Heart left ventricle (tissue), 16 donors: ENCODE data around the gene PCDHGC4. TPM values are rescaled to one million over a fixed set of nuclear protein-coding genes. Genes with fewer than 3 reads are reported as not detected.
A peak's percentile ranks its signal among the peaks of the same experiment; 100 is the strongest.

Experiments
- ATAC-seq, 4 donors: fragments of 200-7000 bp; cut with Tn5 transposase; one replicate each; pipeline ENCODE4 v1.9.1; 2020 to 2022; ENCODE audit warnings: moderate library complexity in 4 of 4, mild to moderate bottlenecking in 3 of 4, moderate number of reproducible peaks in 1 of 4
- DNase-seq, 5 donors: peaks; one replicate each; pipeline ENCODE4 v3.0.0-alpha.2; 2020
- H3K27ac ChIP-seq, 12 donors: fragments of 200-600 bp; sonication (generic) in 4 of 12; one replicate each; pipeline versions ENCODE4 v1.5.0 to v1.8.0; 2016 to 2022; ENCODE audit warnings: mild to moderate bottlenecking in 2 of 12
- H3K27me3 ChIP-seq, 9 donors: fragments of 200-600 bp; sonication (generic) in 2 of 9; one replicate each; pipeline versions ENCODE4 v1.5.1 to v1.8.0; 2016 to 2022; ENCODE audit warnings: mild to moderate bottlenecking in 3 of 9
- H3K36me3 ChIP-seq, 9 donors: fragments of 200-600 bp; sonication (generic) in 2 of 9; one replicate each; pipeline versions ENCODE4 v1.5.0 to v1.8.0; 2018 to 2022; ENCODE audit warnings: mild to moderate bottlenecking in 2 of 9
- H3K4me1 ChIP-seq, 12 donors: fragments of 200-600 bp; sonication (generic) in 4 of 12; one replicate each; pipeline versions ENCODE4 v1.5.0 to v1.8.0; 2016 to 2022; ENCODE audit warnings: mild to moderate bottlenecking in 3 of 12
- H3K4me3 ChIP-seq, 12 donors: fragments of 200-600 bp; sonication (generic) in 4 of 12; one replicate each; pipeline versions ENCODE4 v1.5.0 to v1.8.0; 2017 to 2022; ENCODE audit warnings: mild to moderate bottlenecking in 9 of 12, moderate library complexity in 4 of 12
- H3K9me3 ChIP-seq, 12 donors: fragments of 200-600 bp; sonication (generic) in 4 of 12; one replicate each; pipeline versions ENCODE4 v1.5.0 to v1.8.0; 2016 to 2022; ENCODE audit warnings: mild to moderate bottlenecking in 1 of 12
- POLR2A ChIP-seq, 2 donors: fragments of 450-650 bp; IDR thresholded peaks; one replicate each; pipeline ENCODE4 v1.6.1; 2017; ENCODE audit warnings: antibody characterized with exemption in 2 of 2, mild to moderate bottlenecking in 2 of 2, moderate library complexity in 2 of 2
- WGBS, 4 donors: extraction: QIAGEN DNeasy Blood & Tissue Kit in 2 of 4; methylation state at CpG; one replicate each; pipeline versions ENCODE4 v1.1.5 to v1.1.7; 2013 to 2018; 5-methylcytosine and 5-hydroxymethylcytosine counted together
- intact Hi-C, 10 donors: fragments of 100-400 bp; cut with DNase I; formaldehyde crosslinking; loops; one replicate each; pipeline versions ENCODE4 v1.11.1 to v1.14.2; 2022
- polyA plus RNA-seq, 2 donors: library from polyadenylated mRNA; stranded (reverse); fragments of 200-250 nt; gene quantifications; one replicate each; pipeline ENCODE4 v1.2.3, GENCODE V29; 2013
- total RNA-seq, 9 donors: library from RNA; depleted of rRNA in 2 of 9; stranded (reverse); fragments of >200 nt in 2 of 9; fragmentation: NEBNext Ultra II Directional in 3 of 9; extraction: Animal tissue kit (Norgen Biotek cat#: 25700) in 3 of 9; gene quantifications; one replicate each; pipeline versions ENCODE4 v1.1.0 to v1.2.4, GENCODE V29; 2016 to 2023
- TF ChIP-seq, protein P1 (sequence below), 12 donors: fragments of 200-600 bp; sonication (generic) in 4 of 12; IDR thresholded peaks; one replicate each; pipeline versions ENCODE4 v1.5.0 to v1.8.0; 2018 to 2022; ENCODE audit warnings: antibody characterized with exemption in 12 of 12, mild to moderate bottlenecking in 5 of 12
- donor health status: ischemic (EF 13 %, LVEDD 7.1; RV severe dilation, severe dysfunction).
- donor health status: healthy with polysubstance abuse.
- donor health status: DM: no; HTN: yes; CAD: no.
- donor health status: DM: no; HTN: no; CAD: no.
- donor health status: ischemic (EF 25% LVEDD 6.9; RV normal size, moderate dysfunction).
- donor health status: ischemic (EF 25% LVEDD 5.7; RV mildly dilated, moderate dysfunction).
- donor health status: healthy.
- donor health status: DM: yes; HTN: yes; CAD: no.
- donor health status: ischemic (EF 35%, LVEDD 5.7; RV mildly dilated, moderate dysfunction).
- donor health status: nonischemic (EF 11% LVEDD 7.7; RV severe dilation, severe dysfunction).
- donor health status: DM: yes; HTN: yes; CAD: no.
- donor health status: PGD.
- donor health status: ischemic (EF 29% LVEDD 5.4; RV normal size, mild dysfunction).
- donor health status: nonischemic (EF 23%, LVEDD 6.1; RV moderate dilation, normal function).

The PCDHGC4 gene
- total and polyA plus RNA-seq, 11 donors: 0.39 to 10.4 (median 2.9) TPM

- no peak for DNase-seq
- TF ChIP-seq, protein P1, sequence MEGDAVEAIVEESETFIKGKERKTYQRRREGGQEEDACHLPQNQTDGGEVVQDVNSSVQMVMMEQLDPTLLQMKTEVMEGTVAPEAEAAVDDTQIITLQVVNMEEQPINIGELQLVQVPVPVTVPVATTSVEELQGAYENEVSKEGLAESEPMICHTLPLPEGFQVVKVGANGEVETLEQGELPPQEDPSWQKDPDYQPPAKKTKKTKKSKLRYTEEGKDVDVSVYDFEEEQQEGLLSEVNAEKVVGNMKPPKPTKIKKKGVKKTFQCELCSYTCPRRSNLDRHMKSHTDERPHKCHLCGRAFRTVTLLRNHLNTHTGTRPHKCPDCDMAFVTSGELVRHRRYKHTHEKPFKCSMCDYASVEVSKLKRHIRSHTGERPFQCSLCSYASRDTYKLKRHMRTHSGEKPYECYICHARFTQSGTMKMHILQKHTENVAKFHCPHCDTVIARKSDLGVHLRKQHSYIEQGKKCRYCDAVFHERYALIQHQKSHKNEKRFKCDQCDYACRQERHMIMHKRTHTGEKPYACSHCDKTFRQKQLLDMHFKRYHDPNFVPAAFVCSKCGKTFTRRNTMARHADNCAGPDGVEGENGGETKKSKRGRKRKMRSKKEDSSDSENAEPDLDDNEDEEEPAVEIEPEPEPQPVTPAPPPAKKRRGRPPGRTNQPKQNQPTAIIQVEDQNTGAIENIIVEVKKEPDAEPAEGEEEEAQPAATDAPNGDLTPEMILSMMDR (IDR thresholded peaks at IDR 0.05): no peak
- TF ChIP-seq POLR2A (IDR thresholded peaks at IDR 0.05): no peak
- H3K27me3 ChIP-seq: peaks cover 0 to 24% (median 0%) of the 10 kb centered on the region in 9 donors
- peaks cover 4 to 91% (median 36%) of the 10 kb centered on the region in 12 donors for H3K4me1 ChIP-seq
- 32 to 51% (median 32%) methylated on average over 4 of the region's 4 CpGs for WGBS, 4 donors
- H3K4me3 ChIP-seq: peak overlapping the region in 11 of 12 donors; percentile 1 to 57 (median 44)
- no peak overlapping the region for H3K27ac ChIP-seq
- H3K36me3 ChIP-seq: peaks cover 0 to 25% (median 4%) of the 10 kb centered on the region in 9 donors
- intact Hi-C loops: no loop called here
- peak in 2 of 4 donors; percentile 23 to 42 for ATAC-seq
- H3K9me3 ChIP-seq: no peaks in the 10 kb centered on the region
Measured at GRCh38 chr5:141484310-141484640, 555 bp upstream of the PCDHGC4 start.

GRCh38 chr5:141485321-141486055, 658 bp downstream of the PCDHGC4 start:
- no peak for TF ChIP-seq POLR2A (IDR thresholded peaks at IDR 0.05)
- TF ChIP-seq, protein P1 (IDR thresholded peaks at IDR 0.05): no peak

GRCh38 chr5:141486091-141486490, 1.3 kb downstream of the PCDHGC4 start:
- Histone ChIP-seq H3K4me3 (no peak overlapping the region), H3K27ac (no peak overlapping the region), H3K9me3 (no peaks in the 10 kb centered on the region), H3K36me3 (peaks cover 0 to 37% (median 16%) of the 10 kb centered on the region in 9 donors), H3K27me3 (peaks cover 0 to 29% (median 0%) of the 10 kb centered on the region in 9 donors), H3K4me1 (peaks cover 0 to 77% (median 28%) of the 10 kb centered on the region in 12 donors)
- intact Hi-C loops: no loop called here
- 83 to 89% (median 85%) methylated on average over 7 to 9 of the region's 9 CpGs for WGBS, 4 donors
- ATAC-seq: no peak
- no peak for TF ChIP-seq POLR2A (IDR thresholded peaks at IDR 0.05)
- TF ChIP-seq, protein P1 (IDR thresholded peaks at IDR 0.05): no peak
- no peak for DNase-seq

More at GRCh38 chr5:141485321-141486055, 658 bp downstream of the PCDHGC4 start:
- ATAC-seq (peak in 2 of 4 donors; percentile 12 to 19), DNase-seq (peak in 1 of 5 donors; percentile 31)
- Histone ChIP-seq H3K4me1 (peaks cover 0 to 83% (median 28%) of the 10 kb centered on the region in 12 donors), H3K9me3 (no peaks in the 10 kb centered on the region), H3K36me3 (peaks cover 0 to 32% (median 10%) of the 10 kb centered on the region in 9 donors), H3K4me3 (peak overlapping the region in 10 of 12 donors; percentile 1 to 57 (median 44)), H3K27me3 (peaks cover 0 to 23% (median 0%) of the 10 kb centered on the region in 9 donors), H3K27ac (peak overlapping the region in 1 of 12 donors; percentile 9)
- 50 to 62% (median 54%) methylated on average over 37 to 38 of the region's 38 CpGs for WGBS, 4 donors
- intact Hi-C loops: no loop called here

GRCh38 chr5:141487131-141487530, 2.3 kb downstream of the PCDHGC4 start:
- Histone ChIP-seq H3K9me3 (no peaks in the 10 kb centered on the region), H3K27me3 (peaks cover 0 to 40% (median 0%) of the 10 kb centered on the region in 9 donors), H3K4me1 (peaks cover 0 to 71% (median 25%) of the 10 kb centered on the region in 12 donors), H3K36me3 (peaks cover 0 to 47% (median 22%) of the 10 kb centered on the region in 9 donors), H3K27ac (no peak overlapping the region), H3K4me3 (no peak overlapping the region)
- WGBS, 4 donors: 65 to 78% (median 76%) methylated on average over 6 to 7 of the region's 7 CpGs
- DNase-seq (no peak), ATAC-seq (no peak)
- TF ChIP-seq, protein P1 (IDR thresholded peaks at IDR 0.05): no peak
- no peak for TF ChIP-seq POLR2A (IDR thresholded peaks at IDR 0.05)
- intact Hi-C loops: no loop called here
